ENCODE results near the gene MRPL34.

- TF ChIP-seq CTCF (conservative IDR thresholded peaks at IDR 0.05; ENCODE audit: low read depth, low read length) (no peak), EZH2 (IDR thresholded peaks at IDR 0.05; ENCODE audit: low read length, unreplicated experiment) (no peak)
Measured at GRCh38 chr19:17341845-17342244, 36.2 kb downstream of the MRPL34 start.
